Fibroblast of gingiva (primary cell): ENCODE data around the gene G6PC2.
"Not testable (repeated sequence)": the region's sequence is repeated elsewhere in the genome, so short reads cannot be mapped to it uniquely, and the experiment has no call there.

ENCODE experiments used
- DNase-seq: peaks from one replicate; pipeline ENCODE4 v3.0.0-alpha.2; 2011; ENCODE audit warnings: low read depth

The G6PC2 gene

DNA sequence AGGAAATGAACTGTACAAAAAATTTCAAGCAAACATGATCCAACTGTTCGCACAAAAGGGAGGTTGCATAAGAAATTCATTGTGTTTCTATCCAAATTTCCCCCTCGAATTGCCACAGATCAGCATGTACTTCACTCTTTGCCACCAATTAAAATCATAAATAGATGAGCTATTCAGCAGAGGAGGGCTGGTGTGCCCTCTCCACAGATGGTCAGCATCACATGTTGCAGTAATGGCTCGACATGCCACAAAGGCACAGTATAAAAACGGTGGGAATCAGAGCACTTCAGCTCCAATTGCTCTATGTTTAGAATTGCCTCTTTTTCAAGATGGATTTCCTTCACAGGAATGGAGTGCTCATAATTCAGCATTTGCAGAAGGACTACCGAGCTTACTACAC is at the start of gene G6PC2:
Gene G6PC2 (plus strand): TSS at position 289 of the 400 bp plus-strand sequence. CDS start 41 bp downstream, at position 330.
- DNase-seq: no peak

DNA sequence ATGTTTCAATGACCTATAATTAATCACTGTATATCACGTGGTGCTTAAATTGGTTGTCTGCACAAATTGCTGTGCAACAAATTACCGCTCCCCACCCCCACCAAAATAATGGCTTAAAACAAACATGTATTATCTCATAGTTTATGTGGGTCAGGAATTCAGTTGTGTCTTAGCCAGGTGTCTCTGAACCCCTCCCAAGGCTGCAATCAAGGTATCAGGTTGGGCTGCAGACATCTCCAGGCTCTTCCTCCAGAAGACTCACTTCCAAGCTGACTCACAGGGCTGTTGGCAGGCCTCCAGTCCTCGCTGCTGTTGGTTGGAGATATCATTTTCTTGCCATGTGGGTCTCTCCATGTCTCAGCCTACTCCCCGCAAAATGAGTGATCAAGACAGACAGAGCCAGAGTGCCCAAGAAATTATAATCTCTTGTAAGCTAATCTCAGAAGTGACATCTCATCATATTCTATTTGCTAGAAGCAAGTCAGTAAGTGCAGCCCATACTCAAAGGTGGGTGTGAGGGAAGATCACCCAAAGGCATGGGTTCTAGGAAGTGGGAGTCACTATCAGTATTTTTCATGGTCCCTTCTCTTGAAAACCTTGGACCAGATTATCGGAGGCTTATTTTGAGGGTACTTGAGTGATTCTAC is 49.3 kb upstream of the G6PC2 start:
- DNase-seq: peak; percentile 44

DNA sequence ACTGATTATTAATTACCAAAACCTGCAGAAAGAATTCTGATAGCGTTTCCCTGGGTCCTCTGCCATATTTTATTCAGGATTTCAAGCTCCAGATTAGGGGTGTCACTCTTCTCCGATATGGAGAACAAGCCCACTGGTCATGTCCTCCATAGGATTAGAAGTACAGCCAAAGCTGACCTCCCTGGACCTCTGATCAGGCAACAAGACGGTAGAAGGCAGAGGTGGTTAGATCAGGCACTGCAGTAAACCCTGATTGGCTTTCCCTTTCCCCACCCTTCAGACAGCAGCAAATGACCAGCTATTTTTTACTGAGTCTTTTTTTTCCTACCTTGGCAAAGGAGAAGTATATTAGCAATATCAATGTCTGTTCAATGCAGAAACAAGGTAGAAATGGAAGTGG is 48.6 kb upstream of the G6PC2 start:
- DNase-seq: no peak

DNA sequence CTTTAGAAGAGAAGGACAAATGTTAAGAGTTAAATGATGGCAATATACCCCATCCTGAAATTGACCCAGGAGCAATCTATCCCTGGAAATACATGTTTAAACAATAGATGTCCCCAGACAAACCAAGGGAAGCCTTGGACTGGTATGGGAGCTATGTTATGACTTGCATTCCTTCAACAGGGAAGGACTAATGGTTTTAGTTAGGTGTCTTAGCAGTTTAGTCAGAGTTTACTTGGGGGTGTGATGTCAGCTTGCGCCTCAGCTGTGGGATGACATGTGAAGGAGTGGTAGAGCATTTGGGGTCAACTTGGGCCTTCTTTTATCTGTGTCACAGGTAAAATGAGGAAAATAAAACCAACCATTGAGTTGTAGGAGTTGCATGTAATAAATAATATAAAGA is 47.6 kb upstream of the G6PC2 start:
- no peak for DNase-seq

DNA sequence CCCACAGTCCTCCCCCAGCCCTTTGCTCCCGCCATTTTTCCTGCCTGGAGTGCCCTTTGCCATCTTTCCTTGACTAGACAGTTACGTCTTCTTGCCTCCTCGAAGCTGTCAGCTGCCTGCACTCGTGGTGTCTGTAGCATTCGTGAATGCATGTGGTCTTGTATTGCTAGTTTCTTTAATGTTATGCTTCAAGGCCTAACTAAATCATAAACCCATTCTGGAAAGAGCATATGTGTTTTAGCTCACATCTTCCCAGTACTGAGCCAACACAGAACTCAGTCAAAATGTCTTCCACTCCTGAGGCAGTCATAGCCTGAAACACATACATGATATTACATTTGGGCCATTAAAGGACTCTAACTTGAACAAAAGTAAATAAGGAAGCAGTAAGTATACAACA is 46.4 kb upstream of the G6PC2 start:
- DNase-seq: no peak

- DNase-seq: no peak
Observed at GRCh38 chr2:168855601-168856000, 45.5 kb upstream of the G6PC2 start.

DNA sequence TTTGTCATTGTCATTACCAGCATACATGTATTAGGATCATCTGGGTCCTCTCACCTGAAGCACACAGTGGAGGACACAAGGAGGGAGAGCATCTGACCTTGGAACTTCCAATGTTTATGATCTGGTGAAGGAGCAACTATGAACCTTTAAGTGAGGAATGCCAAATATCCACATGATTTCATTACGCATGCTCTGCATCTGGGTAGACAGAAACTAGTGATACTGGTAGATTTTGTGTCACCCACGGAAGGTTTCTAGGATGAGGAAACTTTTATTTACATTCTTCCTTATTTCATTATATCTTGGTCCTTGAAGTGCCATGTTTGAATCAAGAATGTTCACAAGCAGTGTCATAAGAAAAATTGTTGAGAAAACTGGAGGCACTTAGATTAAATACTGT is 42.9 kb upstream of the G6PC2 start:
- DNase-seq: no peak

- DNase-seq: not testable (repeated sequence)
Observed at GRCh38 chr2:168867164-168867563, 33.9 kb upstream of the G6PC2 start.

DNA sequence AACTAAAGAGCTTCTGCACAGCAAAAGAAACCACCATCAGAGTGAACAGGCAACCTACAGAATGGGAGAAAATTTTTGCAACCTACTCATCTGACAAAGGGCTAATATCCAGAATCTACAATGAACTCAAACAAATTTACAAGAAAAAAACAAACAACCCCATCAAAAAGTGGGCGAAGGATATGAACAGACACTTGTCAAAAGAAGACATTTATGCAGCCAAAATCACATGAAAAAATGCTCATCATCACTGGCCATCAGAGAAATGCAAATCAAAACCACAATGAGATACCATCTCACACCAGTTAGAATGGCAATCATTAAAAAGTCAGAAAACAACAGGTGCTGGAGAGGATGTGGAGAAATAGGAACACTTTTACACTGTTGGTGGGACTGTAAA is 30.7 kb upstream of the G6PC2 start:
- DNase-seq: not testable (repeated sequence)

GRCh38 chr2:168870824-168871223 is 30.3 kb upstream of the G6PC2 start:
- not testable (repeated sequence) for DNase-seq

DNA sequence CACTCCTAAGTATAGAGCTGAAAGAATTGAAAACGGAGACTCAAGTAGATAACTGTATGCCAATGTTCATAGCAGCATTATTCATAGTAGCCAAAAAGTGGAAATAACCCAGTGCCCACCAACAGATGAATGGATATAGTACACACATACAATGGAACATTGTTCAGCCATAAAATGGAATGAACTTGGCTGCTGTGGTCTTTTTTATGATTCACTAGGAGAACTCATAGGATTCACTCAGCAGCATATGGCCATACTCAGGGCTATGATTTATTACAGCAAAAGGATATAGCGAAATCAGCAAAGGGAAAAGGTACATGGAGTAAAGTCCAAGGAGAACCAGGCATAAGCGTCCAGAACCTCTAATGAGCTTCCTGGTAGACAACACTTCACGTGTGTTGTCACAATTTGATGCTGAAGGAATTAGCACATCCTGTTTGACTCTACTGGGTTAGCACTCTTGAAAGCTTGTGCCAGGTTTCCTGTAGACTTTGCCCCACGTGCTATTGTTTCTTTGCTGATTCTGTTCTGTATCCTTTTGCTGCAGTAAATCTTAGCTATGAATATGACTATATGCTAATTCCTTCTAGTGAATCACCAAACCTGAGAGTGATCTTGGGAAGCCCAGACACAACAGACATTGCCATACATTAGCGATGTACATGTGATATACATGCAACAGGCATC is 26.6 kb upstream of the G6PC2 start:
- no peak for DNase-seq

- not testable (repeated sequence) for DNase-seq
Observed at GRCh38 chr2:168882163-168882562, 18.9 kb upstream of the G6PC2 start.

GRCh38 chr2:168884975-168885374 is 16.1 kb upstream of the G6PC2 start:
- no peak for DNase-seq

- no peak for DNase-seq
Observed at GRCh38 chr2:168889635-168890005, 11.5 kb upstream of the G6PC2 start.

- DNase-seq: peak; percentile 80
Observed at GRCh38 chr2:168890006-168890782, 10.9 kb upstream of the G6PC2 start, which contains the start of gene SPC25. Gene SPC25, minus strand, starts transcription at chr2:168890430. Its CDS starts 911 bp downstream, at chr2:168889519.

- DNase-seq: no peak
Observed at GRCh38 chr2:168892327-168892726, 8.8 kb upstream of the G6PC2 start.

DNA sequence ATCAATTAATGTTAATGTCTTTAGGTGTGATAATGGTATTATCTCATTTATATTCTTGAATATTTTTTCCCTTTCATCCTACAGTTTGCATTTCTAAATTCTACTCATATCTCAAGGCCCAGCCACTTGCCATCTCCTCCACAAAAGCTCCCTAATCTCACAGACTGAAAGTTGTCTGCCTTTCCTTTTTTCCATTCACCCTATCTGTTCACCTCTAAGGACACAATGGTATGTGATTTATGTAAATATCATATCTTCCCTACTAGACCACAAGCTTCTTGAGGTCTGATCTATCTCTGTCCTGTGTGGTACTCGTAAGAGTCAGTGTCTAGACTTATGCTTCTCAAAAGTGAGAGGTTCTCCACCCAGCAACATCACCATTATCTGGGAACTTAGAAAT is 7.0 kb upstream of the G6PC2 start:
- DNase-seq: no peak

DNA sequence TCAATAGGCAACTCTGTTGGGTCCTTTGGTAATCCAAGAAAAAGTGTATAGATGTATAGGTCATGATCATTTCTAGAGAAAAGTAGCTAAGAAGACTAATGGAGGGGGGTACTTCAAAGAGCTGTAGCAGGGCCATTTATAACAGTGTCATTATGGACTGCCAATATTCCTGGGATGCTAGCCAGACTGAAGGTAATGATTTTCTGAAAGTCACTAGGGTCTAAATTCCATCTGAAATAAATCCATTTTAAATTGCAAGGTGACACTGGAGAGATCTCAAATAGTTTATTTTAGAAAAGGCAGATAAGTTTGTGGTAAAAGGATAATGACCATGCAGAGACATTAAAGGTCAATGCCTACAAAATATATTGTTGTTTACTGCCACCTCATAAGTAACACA is 6.4 kb upstream of the G6PC2 start:
- DNase-seq: no peak

DNA sequence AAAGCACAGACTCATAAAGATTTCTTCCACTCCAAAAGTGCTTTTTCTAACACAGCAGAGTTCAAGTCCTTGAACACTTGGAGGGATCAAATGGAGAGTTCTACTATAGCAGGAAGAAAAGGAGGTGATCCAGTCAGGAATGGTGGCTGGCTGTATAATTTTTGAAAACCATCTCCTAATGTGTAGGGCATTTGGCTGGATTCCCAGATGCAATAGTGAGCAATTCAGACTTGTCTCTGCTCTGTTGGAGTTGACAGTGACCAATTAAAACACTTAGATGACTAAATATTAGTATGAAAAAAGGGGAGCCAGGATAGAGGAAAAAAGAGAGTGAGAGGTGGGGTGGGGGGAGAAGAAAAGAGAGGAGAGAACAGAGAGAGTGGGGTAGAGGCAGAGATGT is 5.3 kb upstream of the G6PC2 start:
- DNase-seq: no peak

GRCh38 chr2:168896783-168897182 is 4.3 kb upstream of the G6PC2 start:
- no peak for DNase-seq

GRCh38 chr2:168897449-168897848 is 3.6 kb upstream of the G6PC2 start:
- no peak for DNase-seq

DNA sequence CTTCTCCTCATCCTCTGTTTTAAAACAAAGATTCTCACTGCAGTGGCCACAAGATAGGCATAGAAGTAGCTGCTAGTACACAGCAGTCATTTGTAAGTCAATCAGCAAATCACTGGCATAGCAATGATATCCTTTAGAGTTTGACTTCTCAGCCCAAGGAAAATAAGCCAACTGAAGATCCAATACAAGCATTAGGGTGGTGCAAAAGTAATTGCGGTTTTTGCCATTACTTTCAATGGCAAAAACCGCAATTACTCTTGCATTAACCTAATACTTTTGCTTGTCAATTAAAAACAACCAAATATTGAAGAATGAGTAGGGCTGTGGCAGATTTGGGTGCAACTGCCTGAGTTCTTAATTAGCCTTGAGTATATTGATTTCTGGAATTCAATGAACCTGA is 2.8 kb downstream of the G6PC2 start:
- DNase-seq: no peak

DNA sequence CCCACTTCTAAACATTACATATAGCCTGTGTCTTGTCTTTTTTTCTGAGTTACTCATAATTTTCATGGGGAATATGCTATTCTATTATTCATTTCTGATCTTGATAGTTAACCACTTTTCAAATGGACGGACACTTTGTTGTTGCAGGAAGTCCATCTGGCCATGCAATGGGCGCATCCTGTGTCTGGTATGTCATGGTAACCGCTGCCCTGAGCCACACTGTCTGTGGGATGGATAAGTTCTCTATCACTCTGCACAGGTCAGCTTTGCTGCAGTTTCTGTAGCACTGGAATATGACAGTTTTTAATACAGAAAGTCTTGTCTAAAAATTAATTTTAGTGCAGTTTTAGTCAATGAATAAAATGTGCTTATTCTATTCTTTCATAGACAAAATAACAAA is 3.3 kb downstream of the G6PC2 start:
- DNase-seq: no peak
